NCI-H748 treated with DMSO at 0.1 percent for 48 hours (cell line): ENCODE data around the gene LDLRAD4.
"Not testable (repeated sequence)": the region's sequence is repeated elsewhere in the genome, so short reads cannot be mapped to it uniquely, and the experiment has no call there.

ENCODE experiments used
- DNase-seq: peaks from one replicate; lab custom pipeline; 2025; lab: John Stamatoyannopoulos, UW

The LDLRAD4 gene

DNA sequence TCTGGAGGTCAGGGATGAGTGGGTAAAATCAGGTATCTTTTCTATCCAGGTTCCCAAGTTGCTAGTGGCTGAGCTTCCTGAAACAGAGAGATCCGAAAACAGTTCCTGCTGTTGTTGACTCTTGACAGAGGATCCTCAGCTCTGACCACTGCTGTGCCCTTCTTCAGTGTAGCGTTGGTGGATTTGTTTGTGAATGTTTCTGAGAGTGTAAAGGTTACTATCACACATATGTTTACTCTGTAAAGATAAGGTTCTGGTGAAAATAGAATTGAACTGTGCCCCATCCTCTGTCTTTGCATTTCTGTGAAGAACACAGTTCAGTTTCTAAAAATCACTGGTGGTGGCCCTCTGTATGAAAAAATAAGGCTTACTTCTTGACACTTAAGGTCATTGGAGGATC is 119.8 kb downstream of the LDLRAD4 start:
- no peak for DNase-seq

DNA sequence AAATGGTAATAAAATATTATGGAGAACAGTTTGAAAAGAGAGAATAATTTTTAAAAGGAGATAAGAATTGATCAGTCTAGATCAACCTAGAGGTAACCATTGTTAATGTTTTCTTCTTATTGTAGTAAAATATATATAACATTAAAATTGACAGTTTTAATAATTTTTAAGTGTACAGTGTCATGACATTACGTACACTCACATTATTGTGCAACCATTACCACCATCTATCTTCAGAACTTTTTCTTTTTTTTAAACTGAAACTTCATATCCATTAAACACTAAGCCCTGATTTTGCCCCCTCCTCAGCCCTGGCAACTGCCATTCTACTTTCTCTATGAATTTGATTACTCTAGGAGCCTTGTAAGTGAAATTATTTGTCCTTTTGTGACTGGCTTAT is 121.1 kb downstream of the LDLRAD4 start:
- DNase-seq, result no peak

DNA sequence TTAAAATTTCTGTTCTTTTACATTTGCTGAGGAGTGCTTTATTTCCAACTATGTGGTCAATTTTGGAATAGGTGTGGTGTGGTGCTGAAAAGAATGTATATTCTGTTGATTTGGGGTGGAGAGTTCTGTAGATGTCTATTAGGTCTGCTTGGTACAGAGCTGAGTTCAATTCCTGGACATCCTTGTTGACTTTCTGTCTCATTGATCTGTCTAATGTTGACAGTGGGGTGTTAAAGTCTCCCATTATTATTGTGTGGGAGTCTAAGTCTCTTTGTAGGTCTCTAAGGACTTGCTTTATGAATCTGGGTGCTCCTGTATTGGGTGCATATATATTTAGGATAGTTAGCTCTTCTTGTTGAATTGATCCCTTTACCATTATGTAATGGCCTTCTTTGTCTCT is 127.9 kb downstream of the LDLRAD4 start:
- not testable (repeated sequence) for DNase-seq

DNA sequence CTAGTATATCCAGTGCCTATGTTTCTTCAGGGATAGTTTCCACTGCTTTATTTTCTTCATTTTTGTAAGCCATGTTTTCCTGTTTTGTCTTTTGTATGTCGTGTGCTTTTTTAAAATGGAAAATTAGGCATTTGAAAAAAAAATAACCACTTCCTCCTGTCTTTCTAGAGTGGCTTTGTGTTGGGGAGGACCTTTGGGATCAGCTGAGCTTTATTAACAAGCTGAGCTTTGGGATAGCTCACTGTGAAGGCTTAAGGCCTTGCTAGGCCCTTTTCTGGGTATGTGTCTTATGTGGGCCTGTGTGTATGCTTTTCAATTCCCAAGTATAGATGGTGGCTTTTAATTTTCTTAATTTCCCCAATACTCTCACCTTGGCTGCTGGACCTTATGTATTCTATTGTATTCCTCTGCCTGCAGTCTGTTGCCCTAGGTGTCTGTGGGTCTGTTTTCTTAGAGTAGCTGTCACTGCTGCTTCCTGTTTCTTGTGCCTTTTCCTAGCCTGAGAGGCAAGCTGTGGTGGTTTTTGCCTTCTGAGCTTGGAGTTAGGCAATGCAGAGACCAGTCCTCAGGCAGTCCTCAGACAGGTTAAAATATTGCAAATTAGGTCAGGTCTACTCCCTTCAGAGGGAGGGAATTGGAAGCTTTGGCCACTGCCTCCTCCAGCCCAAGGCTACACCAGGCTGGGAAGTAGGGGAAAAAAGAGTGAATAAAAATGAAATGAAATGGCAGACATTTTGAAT is 134.7 kb downstream of the LDLRAD4 start:
- no peak for DNase-seq

DNA sequence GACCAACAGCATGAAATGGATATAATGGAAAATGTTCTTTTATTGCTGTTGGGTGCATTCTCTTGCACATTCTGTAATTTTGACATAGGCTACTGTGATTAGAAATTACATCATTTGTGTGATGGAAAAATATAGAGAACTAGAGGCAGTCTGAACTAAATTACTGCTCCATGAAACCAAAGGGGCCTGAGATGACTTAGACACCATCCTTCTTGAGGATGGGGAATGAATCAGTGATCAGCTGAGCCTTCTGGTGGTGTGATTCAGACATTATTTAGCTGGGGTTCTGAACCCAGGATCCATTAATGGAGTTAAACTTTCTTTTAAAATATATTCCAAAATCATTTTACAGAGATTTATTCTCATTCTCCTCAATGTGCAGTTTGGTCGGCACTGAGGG is 135.8 kb downstream of the LDLRAD4 start:
- DNase-seq, result no peak

DNA sequence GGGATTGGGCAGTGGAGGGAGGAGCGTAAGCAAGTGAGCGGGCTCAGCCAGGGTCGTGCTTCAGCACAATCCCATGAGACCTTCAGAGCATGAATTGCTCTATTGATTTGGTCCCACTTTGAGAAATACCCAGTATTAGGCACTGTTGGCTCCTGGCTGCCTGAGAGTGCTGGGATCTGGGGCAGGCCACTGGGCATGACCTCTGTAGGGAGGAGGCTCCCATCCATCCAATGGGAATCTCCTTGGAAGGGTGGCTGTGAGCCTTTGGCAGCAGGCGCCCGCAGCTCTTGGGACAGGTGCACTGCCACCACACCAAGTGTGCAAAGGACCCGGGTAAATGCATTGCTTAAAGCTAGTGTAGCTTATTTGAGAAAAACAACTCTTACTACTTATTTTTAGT is 137.5 kb downstream of the LDLRAD4 start:
- DNase-seq, result no peak

DNA sequence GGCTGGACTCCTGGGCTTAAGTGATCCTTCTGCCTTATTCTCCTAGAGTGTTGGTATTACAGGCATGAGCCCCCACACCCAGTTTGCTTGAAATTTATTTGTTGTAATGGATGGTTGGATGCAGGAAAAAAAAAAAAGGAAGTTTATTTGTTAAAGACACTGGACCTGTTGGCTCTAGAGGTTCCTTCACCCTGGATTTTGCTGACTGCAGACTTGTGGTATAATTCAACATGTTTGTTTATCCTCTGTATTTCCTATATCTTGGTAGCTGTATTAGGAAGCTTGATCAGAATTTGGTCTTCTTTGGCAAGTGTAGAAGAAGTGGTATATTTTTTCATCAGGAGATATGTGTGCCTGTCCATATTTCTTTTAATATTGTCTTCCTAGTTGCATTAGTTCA is 138.7 kb downstream of the LDLRAD4 start:
- no peak for DNase-seq

DNA sequence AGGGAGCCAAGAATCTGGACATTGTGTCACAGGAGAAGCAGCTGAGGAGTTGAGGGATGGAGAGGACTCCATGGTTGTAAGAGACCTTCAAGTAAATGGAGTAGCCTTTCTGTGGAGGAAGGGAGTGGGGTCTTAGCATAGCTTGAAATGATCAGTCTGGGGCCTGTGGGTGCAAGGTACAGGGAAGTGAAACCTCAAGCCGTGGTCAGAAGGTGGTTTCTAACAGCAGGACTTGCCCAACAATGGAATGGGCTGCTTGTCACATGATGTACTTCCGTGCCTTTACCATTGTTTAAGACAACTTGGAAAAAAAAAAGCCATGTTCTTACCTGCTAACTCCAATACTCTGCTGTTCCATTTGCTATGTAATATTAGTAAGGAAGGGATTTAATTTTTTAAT is 140.7 kb downstream of the LDLRAD4 start:
- DNase-seq, result no peak

DNA sequence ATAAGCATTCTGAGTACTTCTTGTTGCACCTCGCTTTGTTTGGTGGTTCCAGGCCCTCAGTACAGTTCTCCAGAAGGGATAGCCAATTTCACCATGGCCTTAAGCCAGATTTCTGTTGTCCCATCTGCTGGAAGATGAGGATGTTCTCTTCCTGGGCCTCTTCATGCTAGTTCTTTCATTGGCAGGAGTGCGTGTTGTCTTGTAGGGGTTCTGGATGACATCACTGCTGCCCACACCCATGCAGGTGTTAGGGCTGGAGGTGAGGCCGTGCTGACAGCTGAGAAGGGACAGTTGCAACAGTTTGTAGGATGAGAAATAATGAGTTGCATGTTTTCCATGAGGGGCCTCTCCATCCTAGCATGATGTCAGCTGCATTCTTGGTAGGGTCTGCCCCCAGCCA is 142.9 kb downstream of the LDLRAD4 start:
- no peak for DNase-seq

DNA sequence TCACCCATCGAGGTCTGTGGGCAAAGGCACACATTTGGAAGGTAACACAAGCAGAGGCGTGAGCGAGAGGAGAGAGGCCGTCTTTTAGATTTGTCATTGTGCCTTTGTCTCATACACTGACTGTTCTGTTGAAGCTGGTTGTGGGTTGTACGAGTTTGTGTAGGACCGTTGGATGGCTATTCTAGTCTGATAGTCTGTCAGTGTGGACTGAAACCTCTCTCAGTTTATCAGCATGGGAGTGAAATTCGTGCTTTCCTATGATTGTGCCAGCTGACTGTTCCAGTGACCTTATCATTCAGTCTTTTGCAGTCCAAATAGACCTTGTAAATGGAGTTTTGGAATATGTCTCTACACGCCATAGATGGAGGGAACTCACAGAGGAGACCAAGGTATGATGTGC is 143.5 kb downstream of the LDLRAD4 start:
- no peak for DNase-seq

DNA sequence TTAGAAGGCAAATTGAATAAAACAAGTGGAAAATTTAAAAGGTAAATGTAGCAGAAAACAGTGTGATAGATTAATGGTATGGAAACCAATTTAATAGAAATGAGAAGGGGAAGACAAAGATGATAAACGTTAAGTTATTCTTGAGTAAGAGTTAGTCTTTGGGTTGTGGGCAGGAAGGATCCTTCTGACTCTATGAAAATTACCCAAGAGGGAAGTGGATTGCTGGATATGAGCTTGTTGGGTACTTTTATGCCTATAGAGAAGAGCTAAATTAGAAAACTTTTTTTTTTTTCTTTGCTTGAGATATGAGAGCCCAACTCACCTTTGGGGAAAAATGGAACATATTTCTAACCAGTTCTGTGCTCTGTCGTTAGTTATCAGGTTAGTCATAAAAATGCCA is 144.0 kb downstream of the LDLRAD4 start:
- no peak for DNase-seq

DNA sequence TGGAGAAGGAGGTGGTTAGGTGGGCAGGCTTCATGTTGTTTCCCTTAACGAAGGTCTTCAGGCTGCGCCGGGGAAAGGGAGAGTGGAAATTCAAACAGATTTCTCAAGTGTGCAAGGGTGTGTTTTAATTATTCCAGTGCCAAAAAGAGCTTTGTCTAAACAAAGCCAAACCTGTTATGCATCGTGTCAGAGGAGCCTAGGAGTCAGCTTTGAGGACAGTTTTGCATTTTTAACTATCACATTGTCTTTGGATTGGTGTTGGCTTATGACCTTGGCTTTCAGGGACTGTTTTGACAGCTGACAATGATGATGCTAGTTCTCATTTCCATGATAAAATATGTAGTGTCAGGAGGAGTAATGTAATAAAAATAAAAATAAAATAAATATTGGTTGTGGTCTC is 144.8 kb downstream of the LDLRAD4 start:
- DNase-seq, result peak; percentile 26

DNA sequence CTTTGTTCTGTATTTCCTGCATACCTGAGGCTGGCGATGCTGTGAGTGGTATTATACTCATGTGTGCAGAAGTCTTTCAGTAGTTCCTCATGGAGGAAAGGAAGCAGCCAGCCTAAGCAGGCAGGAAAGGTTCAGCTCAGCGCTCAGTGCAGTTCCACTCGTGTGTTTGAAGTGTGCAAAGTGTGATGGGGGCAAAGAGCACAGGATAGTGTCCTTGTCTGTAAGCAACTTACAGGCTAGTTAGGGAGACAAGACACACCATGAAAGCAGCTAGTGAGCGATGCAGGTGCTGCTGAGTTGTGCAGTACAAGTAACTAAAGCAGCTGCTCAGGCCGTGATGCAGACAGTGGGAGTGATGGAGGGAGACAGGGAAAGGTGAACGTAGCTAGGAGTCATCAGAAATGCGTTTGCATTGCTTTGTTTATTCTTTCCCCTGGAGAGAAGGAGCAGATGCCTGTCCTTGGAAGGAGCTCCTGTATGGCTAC is 146.2 kb downstream of the LDLRAD4 start:
- DNase-seq, result no peak

DNA sequence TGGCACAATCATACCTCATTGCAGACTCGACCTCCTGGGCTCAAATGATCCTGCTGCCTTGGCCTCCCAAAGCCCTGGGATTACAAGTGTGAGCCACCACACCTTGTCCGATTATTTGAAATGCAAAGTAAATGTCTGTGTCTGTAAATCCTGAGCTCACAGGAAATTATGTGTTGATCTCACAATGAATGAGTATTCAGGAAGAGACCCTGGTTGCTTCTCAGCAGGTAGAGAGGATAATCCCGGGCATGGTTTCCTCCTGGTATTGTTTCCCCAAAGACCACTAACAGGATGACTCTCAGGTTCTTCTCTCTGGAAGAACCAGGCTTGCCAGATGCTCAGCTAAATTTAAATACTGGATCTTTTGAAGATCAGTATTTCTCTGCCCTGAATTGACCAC is 147.6 kb downstream of the LDLRAD4 start:
- no peak for DNase-seq

DNA sequence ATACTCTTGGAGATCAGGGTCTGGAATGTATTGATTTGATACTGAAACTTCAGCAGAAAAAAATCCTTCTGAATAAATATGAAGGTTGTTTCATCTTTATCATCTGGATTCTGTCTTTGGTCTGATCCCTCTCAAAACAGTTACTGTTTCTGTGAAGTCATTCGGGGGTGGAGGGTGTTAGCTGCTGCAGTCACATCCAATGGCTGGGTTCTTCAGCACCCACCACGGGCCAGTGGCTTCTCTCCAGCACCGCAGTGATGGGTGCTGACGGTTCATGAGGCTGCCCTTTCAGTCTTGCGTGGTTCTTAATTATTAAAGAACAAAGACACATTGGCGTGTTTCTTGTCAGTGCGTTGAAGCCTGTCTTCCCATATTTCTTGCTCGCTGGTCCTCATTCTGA is 148.0 kb downstream of the LDLRAD4 start:
- DNase-seq, result no peak

DNA sequence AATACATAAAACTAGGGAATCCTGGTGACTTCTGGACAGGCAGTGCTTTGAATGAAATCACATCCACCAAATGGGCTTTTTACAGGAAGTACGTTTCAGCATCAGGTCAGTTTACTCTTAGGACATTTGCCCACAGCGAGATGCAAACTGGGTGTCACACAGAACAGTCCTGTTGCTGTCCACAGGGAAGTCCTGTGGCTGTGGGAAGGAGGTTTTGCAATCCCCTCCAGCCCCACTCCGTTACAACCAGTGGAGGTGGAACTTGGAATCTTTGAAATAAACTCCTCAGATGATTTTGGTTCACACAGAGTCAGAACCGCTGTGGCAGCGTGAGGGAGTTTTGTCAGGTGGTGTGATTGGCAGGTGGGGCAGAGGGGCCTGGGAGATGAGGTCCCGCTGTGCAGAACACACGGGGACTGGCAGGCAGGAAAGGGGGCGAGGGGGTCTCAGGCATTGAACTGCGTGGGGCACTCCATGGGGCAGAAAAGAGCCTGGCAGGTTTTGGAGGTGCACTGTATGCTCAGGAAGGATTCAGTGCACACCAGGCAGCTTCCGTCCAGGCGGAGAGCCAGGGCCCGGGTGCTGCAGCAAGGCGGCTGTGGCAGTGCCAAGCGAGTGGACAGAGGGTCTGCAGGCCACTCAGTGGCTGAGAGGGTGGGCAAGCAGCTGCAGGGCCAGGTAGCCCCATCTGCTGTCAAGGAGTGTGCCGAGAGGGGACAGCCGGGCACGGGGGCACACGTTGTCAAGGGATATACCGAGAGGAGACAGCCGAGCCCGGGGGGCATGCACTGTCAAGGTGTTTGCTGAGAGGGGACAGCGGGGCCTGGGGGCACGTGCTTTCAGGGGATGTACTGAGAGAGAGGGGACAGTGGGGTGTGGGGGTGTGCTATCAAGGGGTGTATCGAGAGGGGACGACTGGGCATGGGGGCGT is 148.7 kb downstream of the LDLRAD4 start:
- DNase-seq, result no peak

DNA sequence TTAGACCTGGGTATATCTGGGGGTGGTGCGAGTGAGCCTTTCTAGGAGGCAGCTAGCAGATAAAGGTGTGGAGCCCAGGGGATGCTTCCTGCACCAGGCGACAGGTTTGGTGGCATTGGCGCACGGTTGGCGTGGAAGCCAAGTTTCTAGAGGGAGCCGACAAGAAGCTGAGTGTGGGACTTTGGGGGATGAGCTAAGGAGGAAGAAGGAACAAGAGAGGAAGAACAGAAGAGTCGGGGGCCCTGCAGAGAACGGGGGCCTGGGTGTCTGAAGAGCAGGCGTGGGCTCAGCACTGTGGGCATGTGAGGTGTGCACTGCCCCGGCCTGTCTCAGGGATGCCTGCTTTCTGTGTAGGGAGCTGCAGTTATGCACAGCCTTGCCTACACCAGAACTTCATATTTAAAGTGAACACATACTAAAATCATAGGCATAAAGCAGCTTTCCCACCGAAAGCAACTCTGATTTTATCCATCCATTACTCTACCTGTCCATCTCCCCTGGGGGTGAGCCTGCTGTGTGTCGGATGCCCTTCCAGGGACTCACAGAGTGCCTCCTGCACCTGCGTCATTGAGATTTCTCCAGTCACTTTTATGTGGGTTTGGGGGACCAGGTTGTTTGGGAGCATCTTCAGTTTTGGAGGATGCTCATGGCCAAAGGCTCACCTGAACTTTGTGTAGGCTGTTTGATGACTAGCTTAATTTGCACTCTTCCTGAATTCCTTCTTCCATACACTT is 149.7 kb downstream of the LDLRAD4 start:
- no peak for DNase-seq

DNA sequence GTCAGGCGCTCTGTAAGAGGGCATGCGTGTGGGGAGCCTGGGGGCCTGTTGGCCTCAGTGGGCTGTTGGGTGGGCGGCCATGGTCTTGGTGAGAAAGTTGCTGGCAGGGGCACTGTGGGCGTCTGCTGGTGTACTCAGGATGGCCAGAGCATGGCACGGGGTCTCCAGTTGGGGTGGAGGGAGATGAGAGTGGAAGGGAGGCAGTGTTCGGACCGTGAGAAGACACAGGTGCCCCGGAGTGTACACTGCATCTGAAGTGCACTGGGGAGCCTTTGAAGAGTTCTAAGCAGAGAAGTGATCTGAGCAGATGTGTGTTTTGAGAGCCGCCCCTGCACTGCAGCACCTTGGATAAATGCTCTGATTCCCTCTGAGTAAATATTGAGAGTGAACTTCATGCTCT is 150.8 kb downstream of the LDLRAD4 start:
- DNase-seq, result no peak

DNA sequence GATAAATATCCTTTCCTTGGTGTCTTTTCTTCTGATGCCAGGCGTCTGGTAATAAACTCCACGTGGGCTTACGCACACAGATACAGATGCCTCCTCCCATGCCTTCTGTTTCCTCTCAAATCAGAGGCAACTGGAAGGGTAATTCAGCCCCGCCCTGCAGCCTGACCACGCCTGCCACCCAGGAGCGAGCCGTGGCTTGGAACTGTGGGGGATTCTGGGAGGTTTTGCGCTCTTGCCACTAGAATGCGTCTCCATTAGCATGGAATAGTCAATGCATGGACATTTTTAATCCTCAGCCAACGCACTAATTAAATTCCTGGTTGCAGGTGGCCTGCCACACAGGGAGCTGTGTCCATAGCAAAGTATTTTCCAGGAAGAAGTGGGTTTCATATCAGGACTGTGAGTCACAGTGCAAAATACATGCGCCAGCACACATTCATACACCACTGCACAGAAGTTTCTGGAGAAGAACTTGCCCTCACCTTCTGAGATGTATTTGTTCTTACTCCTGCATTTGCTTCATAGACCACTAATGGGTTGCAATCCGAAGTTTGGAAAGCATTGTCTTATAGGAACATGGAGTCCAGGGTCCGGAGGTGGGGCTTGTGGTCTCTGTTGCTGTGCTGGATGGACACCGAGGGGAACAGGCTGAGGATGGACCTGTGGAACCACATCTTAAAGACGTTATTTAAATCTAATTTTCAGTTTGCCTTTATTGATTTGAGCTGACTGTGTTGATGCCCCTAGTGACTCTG is 151.4 kb downstream of the LDLRAD4 start:
- DNase-seq, result no peak

DNA sequence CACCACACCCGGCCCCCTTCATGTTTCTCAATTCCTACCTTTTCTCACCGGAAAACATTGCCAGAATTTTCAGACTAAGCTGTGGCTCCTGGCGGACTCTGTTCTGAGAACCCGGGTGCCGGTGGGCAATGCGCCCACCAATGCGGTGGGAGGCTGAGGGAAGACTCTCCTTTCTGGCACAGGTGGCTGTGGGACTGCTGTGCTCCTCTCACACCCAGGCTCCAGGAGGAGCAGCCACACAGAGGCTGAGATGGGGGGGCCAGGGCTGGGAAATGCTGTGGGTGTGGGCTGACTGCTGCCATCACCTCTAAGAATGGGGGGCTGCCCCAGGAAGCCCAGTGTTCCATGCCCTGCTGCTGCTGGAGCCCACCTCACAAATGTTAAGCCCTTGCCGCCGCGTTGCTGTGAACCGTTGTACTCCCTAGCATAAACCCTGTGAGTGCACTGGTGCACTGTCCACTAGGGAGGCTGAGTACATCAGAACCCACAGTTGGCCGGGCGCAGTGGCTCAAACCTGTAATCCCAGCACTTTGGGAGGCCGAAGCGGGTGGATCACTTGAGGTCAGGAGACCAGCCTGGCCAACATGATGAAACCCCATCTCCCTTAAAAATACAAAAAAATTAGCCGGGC is 152.6 kb downstream of the LDLRAD4 start:
- no peak for DNase-seq

DNA sequence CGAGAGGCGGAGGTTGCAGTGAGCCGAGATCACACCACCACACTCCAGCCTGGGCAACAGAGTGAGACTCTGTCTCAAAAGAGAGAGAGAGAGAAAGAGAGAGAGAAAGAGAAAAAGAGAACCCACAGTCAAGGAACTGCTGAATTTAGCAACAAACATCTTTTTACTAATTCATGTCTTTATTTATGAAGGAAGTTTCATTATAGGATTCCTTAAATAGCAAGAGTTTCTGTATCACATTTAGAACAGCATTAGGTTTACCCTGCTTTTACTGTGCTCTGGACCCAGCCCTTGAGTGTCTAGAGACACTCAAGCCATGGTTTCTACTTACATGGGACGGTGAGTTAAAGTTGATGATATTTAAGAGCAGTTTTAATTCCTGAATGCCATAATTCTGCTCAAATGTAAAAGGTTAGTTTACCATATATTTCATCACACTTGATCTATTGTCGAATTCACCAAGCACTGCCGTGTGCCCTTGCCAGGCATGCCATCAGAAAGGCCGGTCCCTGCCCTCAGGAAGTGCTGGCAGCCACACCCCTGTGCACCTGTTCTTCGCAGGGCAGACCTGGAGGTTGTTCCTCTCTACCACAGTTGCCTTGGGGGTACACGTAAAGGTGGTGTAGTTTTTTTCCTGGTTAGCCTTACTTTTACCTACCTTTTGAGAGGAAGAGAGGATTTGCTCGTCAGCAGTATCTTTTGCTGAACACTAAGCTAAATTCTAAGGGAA is 153.3 kb downstream of the LDLRAD4 start:
- no peak for DNase-seq
